Hepatocyte (in vitro differentiated cells): Measurements from ENCODE around the gene POMGNT2. TPM values are rescaled to one million over a fixed set of nuclear protein-coding genes. Genes with fewer than 3 reads are reported as not detected.

Experiments used
- DNase-seq: peaks from one replicate; pipeline ENCODE4 v3.0.0-alpha.2; 2016; ENCODE audit warnings: low spot score
- H2AFZ ChIP-seq: fragments of 200-600 bp; sonication (generic); 2 replicates; pipeline ENCODE4 v1.6.0; 2016; ENCODE audit warnings: antibody characterized with exemption, mild to moderate bottlenecking
- H3K27ac ChIP-seq: fragments of 200-600 bp; sonication (generic); 2 replicates; pipeline ENCODE4 v1.5.1; 2016; ENCODE audit warnings: mild to moderate bottlenecking
- H3K27me3 ChIP-seq: fragments of 200-600 bp; sonication (generic); 2 replicates; pipeline ENCODE4 v1.6.1; 2016
- H3K36me3 ChIP-seq: fragments of 200-600 bp; sonication (generic); replicated peaks from 2 replicates; pipeline ENCODE4 v1.5.1; 2016; ENCODE audit warnings: low read depth; ENCODE audit not compliant: insufficient read depth
- H3K4me1 ChIP-seq: fragments of 200-600 bp; sonication (generic); 2 replicates; pipeline ENCODE4 v1.5.1; 2016; ENCODE audit warnings: mild to moderate bottlenecking, moderate library complexity; ENCODE audit not compliant: insufficient read depth
- H3K4me2 ChIP-seq: fragments of 200-600 bp; sonication (generic); 2 replicates; pipeline ENCODE4 v1.6.0; 2016
- H3K4me3 ChIP-seq: fragments of 200-600 bp; sonication (generic); 2 replicates; pipeline ENCODE4 v1.5.1; 2016; ENCODE audit warnings: mild to moderate bottlenecking
- H3K79me2 ChIP-seq: fragments of 200-600 bp; sonication (generic); 2 replicates; pipeline ENCODE4 v1.6.0; 2017; ENCODE audit warnings: mild to moderate bottlenecking
- H3K9me2 ChIP-seq: fragments of 200-600 bp; sonication (generic); replicated peaks from 2 replicates; pipeline ENCODE4 v1.6.0; 2017; ENCODE audit warnings: mild to moderate bottlenecking; ENCODE audit not compliant: insufficient read depth
- H3K9me3 ChIP-seq: fragments of 200-600 bp; sonication (generic); 2 replicates; pipeline ENCODE4 v1.5.1; 2016; ENCODE audit warnings: low read depth, mild to moderate bottlenecking
- H4K20me1 ChIP-seq: fragments of 200-600 bp; sonication (generic); 2 replicates; pipeline ENCODE4 v1.6.0; 2016; ENCODE audit warnings: mild to moderate bottlenecking; ENCODE audit not compliant: insufficient read depth, poor library complexity, severe bottlenecking
- CTCF ChIP-seq: fragments of 200-600 bp; sonication (generic); IDR thresholded peaks from 2 replicates; pipeline ENCODE4 v1.5.1; 2016; ENCODE audit warnings: antibody characterized with exemption, mild to moderate bottlenecking; ENCODE audit not compliant: poor library complexity
- EZH2 ChIP-seq: fragments of 200-600 bp; sonication (generic); IDR thresholded peaks from 2 replicates; pipeline ENCODE4 v1.6.1; 2016; ENCODE audit warnings: antibody characterized with exemption, mild to moderate bottlenecking, borderline replicate concordance
- EZH2phosphoT487 ChIP-seq: fragments of 200-600 bp; sonication (generic); IDR thresholded peaks from one replicate; pipeline ENCODE4 v1.6.1; 2018; ENCODE audit warnings: antibody characterized with exemption, mild to moderate bottlenecking, low read depth, moderate library complexity; ENCODE audit not compliant: unreplicated experiment, severe bottlenecking
- WGBS: methylation state at CpG from one replicate; pipeline ENCODE4 v1.1.6; 2016; ENCODE audit warnings: low lambda C conversion rate; ENCODE audit errors: missing lambda C conversion rate; 5-methylcytosine and 5-hydroxymethylcytosine counted together
- polyA plus RNA-seq: library from polyadenylated mRNA; unstranded; fragments of >200 nt; fragmentation: Nextera tagmentation; extraction: Ambion mirVana; gene quantifications from 2 replicates; pipeline ENCODE4 v1.2.1, GENCODE V29; 2016
- total RNA-seq: library from RNA; depleted of rRNA; stranded (reverse); fragments of >200 nt; gene quantifications from 2 replicates; pipeline ENCODE4 v1.2.3, GENCODE V29; 2014

Gene POMGNT2
- total and polyA plus RNA-seq, 2 experiments from 2014 or later: 27.6 to 45.6 TPM

GRCh38 chr3:43098761-43099160, 7.1 kb downstream of the POMGNT2 start:
- peaks cover 23% of the 10 kb centered on the region for H3K79me2 ChIP-seq
- TF ChIP-seq CTCF (no peak), EZH2 (no peak), EZH2phosphoT487 (no peak)
- H2AFZ ChIP-seq: no peak overlapping the region
- no peak overlapping the region for H3K4me2 ChIP-seq
- H4K20me1 ChIP-seq: no peaks in the 10 kb centered on the region
- H3K36me3 ChIP-seq: no peaks in the 10 kb centered on the region
- H3K27ac ChIP-seq: no peak overlapping the region
- H3K27me3 ChIP-seq: no peaks in the 10 kb centered on the region
- no peaks in the 10 kb centered on the region for H3K9me2 ChIP-seq
- no peak for DNase-seq
- peaks cover 5% of the 10 kb centered on the region for H3K4me1 ChIP-seq
- WGBS: 91% methylated on average over 8 of the region's 8 CpGs
- no peak overlapping the region for H3K4me3 ChIP-seq
- no peaks in the 10 kb centered on the region for H3K9me3 ChIP-seq

- Histone ChIP-seq H4K20me1 (no peaks in the 10 kb centered on the region), H3K4me3 (no peak overlapping the region), H3K9me2 (no peaks in the 10 kb centered on the region), H3K27ac (no peak overlapping the region), H3K4me1 (peaks cover under 1% of the 10 kb centered on the region), H3K4me2 (no peak overlapping the region), H3K9me3 (no peaks in the 10 kb centered on the region), H3K27me3 (no peaks in the 10 kb centered on the region), H2AFZ (no peak overlapping the region), H3K79me2 (peaks cover 27% of the 10 kb centered on the region), H3K36me3 (no peaks in the 10 kb centered on the region)
- no peak for DNase-seq
- 75% methylated on average over 5 of the region's 5 CpGs for WGBS
- TF ChIP-seq CTCF: no peak
- TF ChIP-seq EZH2: no peak
- TF ChIP-seq EZH2phosphoT487: no peak
These were observed 8.3 kb downstream of the POMGNT2 start for GRCh38 chr3:43097400-43098080.

GRCh38 chr3:43096761-43097160, 9.1 kb downstream of the POMGNT2 start:
- Histone ChIP-seq H3K4me3 (no peak overlapping the region), H3K4me2 (no peak overlapping the region), H3K79me2 (peaks cover 33% of the 10 kb centered on the region), H3K27me3 (no peaks in the 10 kb centered on the region), H3K27ac (no peak overlapping the region), H3K9me2 (no peaks in the 10 kb centered on the region), H3K9me3 (no peaks in the 10 kb centered on the region), H3K4me1 (no peaks in the 10 kb centered on the region), H3K36me3 (no peaks in the 10 kb centered on the region), H4K20me1 (no peaks in the 10 kb centered on the region), H2AFZ (no peak overlapping the region)
- no peak for DNase-seq
- WGBS: 52% methylated on average over 3 of the region's 3 CpGs
- no peak for TF ChIP-seq EZH2
- no peak for TF ChIP-seq CTCF
- TF ChIP-seq EZH2phosphoT487: no peak

- 97% methylated on average over 5 of the region's 5 CpGs for WGBS
- H3K9me2 ChIP-seq: no peaks in the 10 kb centered on the region
These were observed 10.5 kb downstream of the POMGNT2 start for GRCh38 chr3:43095370-43095769.

More at GRCh38 chr3:43095370-43095769, 10.5 kb downstream of the POMGNT2 start:
- no peaks in the 10 kb centered on the region for H3K27me3 ChIP-seq
- no peaks in the 10 kb centered on the region for H3K4me1 ChIP-seq
- no peak for DNase-seq
- H4K20me1 ChIP-seq: no peaks in the 10 kb centered on the region
- H3K36me3 ChIP-seq: no peaks in the 10 kb centered on the region
- H3K79me2 ChIP-seq: peaks cover 19% of the 10 kb centered on the region
- H3K9me3 ChIP-seq: no peaks in the 10 kb centered on the region
- TF ChIP-seq CTCF: no peak
- TF ChIP-seq EZH2: no peak
- TF ChIP-seq EZH2phosphoT487: no peak
- no peak overlapping the region for H3K4me3 ChIP-seq
- H3K4me2 ChIP-seq: no peak overlapping the region
- no peak overlapping the region for H3K27ac ChIP-seq
- H2AFZ ChIP-seq: no peak overlapping the region
